Stimulated activated CD4-positive, alpha-beta T cell treated with anti-CD3 and anti-CD28 coated beads, Interleukin-1b, Interleukin-23, amount 100 ng/mL, for 48 hours (primary cell): ENCODE measurements around the gene NANS.
"Not testable (repeated sequence)": the region's sequence is repeated elsewhere in the genome, so short reads cannot be mapped to it uniquely, and the experiment has no call there.

Experiments
- DNase-seq: peaks from one replicate; pipeline ENCODE4 v3.0.0-alpha.2; 2020

Gene NANS

GRCh38 chr9:98080326-98080725 is 23.8 kb downstream of the NANS start:
- no peak for DNase-seq

DNA sequence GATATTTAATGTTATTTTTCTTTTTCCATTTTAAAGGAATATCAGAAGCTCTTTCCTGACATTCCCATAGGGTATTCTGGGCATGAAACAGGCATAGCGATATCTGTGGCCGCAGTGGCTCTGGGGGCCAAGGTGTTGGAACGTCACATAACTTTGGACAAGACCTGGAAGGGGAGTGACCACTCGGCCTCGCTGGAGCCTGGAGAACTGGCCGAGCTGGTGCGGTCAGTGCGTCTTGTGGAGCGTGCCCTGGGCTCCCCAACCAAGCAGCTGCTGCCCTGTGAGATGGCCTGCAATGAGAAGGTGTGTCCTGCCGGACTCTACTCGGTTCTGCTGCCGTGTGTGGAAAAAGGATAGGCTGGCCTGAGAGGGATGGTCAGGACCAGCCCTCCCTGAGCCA is 24.2 kb downstream of the NANS start:
- no peak for DNase-seq

DNA sequence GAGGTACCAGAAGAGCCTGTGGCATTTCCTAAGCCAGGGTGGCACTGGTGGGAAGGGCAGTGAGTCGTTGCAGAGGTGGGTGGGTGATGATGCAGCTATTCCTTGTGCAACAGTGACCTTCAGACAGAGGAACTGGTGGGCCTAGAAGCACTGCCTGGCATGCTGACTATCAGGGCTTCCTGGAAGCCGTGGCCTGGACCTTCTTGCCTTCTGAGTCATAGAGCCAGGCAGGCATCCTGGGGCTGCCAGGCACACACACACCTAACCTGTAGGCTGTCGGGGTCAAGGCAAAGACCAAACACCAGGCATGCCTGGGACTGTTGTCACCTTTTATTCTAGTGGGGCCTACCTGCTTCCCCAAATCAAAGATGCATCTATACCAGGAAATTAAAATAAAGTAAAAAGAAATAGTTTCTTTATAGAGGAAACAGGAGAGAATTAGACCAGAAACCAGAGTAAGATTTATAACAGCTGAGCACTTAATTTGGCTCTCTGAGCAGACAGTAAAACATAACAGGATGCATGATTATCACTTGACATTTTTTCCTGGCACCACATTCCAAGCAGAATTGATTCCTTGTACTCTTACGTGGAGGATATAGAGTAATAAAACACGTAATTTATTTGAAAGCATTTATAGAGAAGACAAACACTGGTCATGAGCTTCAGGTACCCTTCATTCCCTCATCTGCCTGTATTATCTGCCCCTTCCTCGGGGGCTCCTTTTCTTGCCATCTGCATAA is 25.1 kb downstream of the NANS start:
- peak; percentile 74 for DNase-seq

DNA sequence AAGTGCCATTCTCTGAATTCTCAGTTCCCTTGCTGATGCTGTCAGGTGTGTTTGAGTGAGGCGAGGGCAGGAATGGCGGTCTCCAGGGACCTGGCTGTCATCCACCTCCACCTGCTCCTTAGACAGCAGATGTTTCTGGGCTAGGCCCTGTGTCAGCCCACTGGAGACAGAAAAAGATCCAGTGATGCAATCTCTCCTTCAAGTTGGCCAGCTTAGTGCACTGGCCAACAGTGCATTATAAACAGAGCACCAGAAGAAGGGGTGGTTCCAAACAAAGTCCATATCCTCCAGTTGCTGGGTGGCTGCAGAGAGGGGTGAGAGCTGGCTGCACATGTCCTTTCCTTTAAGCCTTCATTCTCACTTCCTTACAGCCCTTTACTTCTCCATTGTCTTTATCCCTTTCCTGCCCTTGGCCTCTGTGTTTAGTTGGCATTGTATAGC is 26.5 kb downstream of the NANS start:
- DNase-seq = no peak

DNA sequence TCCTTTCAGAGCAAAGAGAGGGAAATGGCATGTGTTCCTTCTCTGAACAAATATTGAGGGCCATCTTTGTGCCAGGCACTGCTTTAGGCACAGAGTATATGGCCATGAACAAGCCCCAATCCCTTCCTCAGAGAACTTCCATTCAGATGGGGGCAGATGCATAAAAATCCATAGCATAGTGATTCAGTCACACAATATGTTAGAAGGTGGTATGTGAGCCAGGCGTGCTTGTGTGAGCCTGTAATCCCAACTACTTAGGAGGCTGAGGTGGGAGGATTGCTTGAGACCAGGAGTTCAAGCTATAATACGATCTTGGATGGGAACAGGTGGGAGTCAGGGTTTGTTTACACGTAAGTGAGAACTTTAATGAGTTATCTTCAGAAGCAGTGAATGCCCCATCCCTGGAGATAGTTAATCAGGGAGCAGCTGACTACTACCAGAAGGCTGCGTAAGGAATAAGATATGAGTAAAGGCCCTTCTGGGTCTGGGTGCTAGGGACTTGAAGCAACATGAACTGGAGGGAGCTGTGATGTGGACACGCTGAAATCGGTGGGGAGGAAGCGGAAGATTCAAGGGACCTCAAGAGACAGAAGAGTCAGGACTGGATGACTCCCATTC is 27.1 kb downstream of the NANS start:
- no peak for DNase-seq

DNA sequence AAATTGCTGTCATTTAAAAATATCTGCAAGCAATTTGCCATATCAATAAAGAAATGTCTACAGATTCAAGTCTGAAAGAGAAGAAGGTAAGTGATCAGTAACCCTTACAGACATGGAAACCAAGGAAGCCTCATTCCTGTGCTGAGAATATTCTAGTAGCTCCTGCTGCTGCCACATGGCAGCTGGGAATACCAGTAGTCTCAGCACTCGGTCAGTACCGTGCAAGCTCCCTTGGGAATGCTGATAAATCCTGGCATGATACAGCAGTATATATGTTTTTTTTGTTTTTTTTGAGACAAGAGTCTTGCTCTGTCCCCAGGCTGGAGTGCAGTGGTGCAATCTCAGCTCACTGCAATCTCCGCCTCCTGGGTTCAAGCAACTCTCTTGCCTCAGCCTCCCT is 27.9 kb downstream of the NANS start:
- no peak for DNase-seq

- DNase-seq = no peak
Measured at GRCh38 chr9:98085058-98085457, 28.5 kb downstream of the NANS start.

DNA sequence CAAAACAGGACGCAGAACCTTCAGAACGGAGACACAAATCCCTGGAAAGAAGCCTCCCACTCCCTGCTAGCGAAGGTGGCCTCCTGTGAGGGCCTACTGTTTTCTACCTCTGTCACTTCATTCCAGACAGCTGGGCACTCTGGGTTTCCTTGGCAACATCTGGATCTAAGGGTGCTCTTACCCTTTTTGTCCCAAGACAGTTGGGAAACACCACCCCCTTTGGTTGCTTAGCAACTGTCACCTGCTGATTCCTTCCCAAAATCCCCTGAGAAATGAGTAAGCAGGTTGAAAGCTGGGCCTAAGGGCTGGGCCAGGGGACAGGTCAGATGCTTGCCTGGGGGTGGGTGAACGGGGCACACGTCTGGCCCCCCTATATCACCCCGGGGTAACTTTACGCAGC is 29.4 kb downstream of the NANS start:
- DNase-seq = no peak

- no peak for DNase-seq
Measured at GRCh38 chr9:98086461-98086860, 29.9 kb downstream of the NANS start.

- DNase-seq = no peak
Measured at GRCh38 chr9:98087420-98088354, 31.2 kb downstream of the NANS start.

DNA sequence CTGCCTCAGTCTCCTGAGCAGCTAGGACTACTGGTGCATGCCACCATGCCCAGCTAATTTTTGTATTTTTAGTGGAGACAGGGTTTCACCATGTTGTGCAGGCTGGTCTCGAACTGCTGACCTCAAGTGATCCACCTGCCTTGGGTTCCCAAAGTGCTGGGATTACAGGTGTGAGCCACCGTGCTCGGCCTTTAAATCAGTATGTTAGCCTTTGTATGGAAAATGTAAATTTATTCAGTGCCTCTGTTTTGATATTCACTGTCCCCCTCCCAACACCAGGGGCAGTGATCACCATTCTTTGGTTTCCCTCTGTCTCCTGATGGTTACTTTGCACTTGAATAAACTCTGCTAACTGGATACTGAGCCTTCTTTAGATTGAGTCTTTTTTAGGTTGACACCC is 34.1 kb downstream of the NANS start:
- not testable (repeated sequence) for DNase-seq

DNA sequence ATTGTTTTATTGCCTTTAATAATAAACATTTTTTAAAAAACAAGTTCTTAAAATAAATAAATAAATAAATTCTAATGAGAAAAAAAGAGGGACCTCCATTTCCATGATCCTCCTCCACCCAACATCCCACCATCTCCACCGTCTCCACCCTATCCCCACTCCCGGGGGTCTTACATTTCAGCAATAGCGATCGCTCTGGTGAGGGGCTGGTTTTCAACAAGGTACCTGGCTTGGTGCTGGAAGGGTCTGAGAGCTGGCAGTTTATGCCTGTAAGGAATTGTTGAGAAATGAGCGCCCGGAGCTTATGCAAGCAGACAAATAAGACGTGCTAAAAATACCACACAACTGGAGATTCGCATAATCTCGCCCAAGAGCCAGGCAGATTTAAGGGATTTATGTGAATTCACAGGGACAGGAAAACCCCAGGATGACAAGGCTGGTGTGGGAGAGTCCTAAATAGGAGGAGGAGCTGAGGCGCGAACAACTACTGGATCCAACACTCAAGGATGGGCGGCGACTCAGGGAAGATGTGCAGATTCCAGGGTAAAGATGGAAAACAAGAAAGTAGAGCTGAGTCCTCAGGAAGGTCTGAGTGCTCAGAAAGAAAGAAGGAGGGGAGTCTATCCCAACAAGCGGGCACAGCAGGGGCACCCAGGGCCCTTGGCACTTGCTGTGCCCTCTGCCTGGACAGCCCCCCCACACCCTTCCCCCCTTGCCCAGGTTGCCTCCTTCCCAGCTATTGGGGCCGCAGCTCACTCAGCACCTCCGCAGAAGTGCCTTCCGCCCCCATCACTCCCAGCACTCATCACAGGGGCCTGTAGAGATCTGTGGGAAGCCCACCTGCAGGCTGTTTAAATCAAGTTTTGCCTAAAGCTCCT is 35.4 kb downstream of the NANS start:
- DNase-seq = no peak

- DNase-seq = no peak
Measured at GRCh38 chr9:98092613-98092931, 36.0 kb downstream of the NANS start.

DNA sequence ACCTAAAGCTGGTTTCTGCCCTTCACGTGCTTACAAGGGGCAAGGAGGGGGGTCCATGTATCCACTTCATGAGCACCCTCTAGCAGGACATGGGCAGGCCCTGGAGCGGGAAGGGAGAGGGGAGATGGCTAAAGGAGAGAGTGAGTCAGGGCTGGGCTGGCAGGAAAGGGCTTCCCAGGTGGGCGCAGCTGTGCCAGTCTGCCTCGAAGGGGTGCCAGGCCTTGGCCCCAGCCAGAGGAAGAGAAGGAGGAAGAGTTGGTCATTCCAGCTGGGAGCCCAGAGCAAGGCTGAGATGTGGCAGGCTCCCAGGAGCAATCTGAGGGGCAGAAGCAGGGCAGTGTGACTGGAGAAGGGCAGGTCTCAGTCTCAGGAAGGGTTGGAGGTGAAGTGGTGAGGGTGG is 37.8 kb downstream of the NANS start:
- DNase-seq = no peak

DNA sequence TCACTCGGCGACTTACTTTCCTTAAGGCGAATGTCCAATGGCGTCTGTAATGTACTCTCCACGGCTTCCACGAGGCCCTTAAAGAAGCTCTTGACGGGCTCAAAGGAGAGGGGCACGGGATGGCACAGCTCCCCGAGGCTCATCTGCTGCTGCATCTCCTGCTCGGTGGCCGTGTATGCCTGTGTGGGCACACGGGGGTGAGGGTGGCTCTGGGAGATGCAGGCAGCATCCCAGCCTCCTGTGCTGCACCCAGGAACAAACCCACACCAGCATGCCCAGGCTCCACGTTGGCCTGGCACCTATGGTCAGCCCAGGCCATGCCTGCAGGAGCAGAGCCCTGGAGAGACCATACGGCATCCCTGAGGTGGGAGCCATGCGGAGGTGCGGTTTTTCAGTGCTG is 38.3 kb downstream of the NANS start:
- DNase-seq = no peak

GRCh38 chr9:98095401-98095800 is 38.9 kb downstream of the NANS start:
- no peak for DNase-seq

- DNase-seq = no peak
Measured at GRCh38 chr9:98096091-98096490, 39.6 kb downstream of the NANS start.

DNA sequence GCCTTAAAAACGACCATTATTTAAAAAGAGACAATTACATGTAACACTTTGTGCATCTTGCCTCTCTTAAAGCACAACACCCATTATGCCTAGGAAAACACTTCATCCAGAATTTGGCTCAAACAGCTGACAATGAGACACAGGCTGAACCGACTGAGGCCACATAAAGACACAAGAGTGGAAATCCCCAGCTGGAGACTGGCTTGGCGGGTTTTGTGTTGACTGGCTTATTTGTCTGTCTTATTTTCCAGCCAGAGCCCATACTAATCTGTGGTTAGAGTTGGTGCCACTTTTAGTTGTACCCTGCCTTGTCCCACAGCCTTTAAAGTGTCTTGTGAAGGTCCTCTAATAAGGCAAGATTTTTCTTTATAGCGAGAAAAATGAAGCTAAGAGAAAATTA is 41.3 kb downstream of the NANS start:
- peak; percentile 57 for DNase-seq

DNA sequence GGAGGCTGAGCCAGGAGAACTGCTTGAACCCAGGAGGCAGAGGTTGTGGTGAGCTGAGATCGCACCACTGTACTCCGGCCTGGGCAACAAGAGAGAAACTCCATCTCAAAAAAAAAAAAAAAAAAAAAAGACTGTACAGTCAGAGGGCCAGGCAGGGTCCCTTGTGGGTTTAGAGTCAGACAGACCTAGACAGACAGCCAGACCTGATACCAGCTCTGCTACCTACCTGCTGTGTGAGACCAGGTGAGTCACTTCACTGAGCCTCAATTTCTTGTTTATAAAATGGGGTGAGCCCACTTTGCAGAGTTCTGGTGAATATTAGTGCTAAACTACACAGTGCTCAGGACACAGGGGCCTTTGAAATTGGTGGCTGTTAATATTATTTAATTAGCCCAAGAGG is 42.8 kb downstream of the NANS start:
- DNase-seq = no peak

DNA sequence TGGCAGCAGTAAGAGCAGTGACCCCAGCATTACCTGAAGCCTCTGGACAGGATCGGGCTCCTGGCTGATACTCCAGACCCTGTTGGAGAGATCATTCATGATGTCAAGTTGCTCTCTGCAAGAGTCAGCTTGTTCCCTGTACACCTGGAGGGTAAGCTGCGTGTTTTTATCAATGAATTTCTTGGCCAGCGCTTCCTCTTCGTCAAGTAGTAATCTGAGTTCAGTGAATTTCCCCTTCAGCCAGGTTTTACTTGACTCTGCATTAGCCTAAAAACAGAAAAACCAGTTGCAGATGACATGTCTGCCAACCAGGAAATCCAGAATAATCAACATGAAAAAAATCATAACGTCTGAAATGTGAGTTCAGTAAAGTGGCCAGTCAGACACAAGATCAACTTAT is 43.4 kb downstream of the NANS start:
- DNase-seq = no peak

- no peak for DNase-seq
Measured at GRCh38 chr9:98100456-98100855, 43.9 kb downstream of the NANS start.

- DNase-seq = no peak
Measured at GRCh38 chr9:98101416-98101815, 44.9 kb downstream of the NANS start.

GRCh38 chr9:98101868-98102273 is 45.3 kb downstream of the NANS start:
- peak; percentile 82 for DNase-seq
